HFFc6 (cell line): ENCODE results near the gene PDCD1LG2. TPM values are rescaled to one million over a fixed set of nuclear protein-coding genes. Genes with fewer than 3 reads are reported as not detected.

Source experiments
- DNase-seq: peaks from one replicate; pipeline ENCODE4 v3.0.0-alpha.2; 2018
- H3K27ac Mint-ChIP-seq: 2 replicates; pipeline ENCODE4 v1.8.0; 2020; ENCODE audit warnings: mild to moderate bottlenecking, mixed read lengths
- H3K27me3 Mint-ChIP-seq: 2 replicates; pipeline ENCODE4 v1.8.0; 2021; ENCODE audit warnings: mild to moderate bottlenecking, moderate library complexity, mixed read lengths; ENCODE audit not compliant: insufficient read depth
- H3K36me3 Mint-ChIP-seq: 2 replicates; pipeline ENCODE4 v1.8.0; 2021; ENCODE audit warnings: low read depth, mixed read lengths
- H3K4me1 Mint-ChIP-seq: 2 replicates; pipeline ENCODE4 v1.8.0; 2020; ENCODE audit warnings: low read depth, mixed read lengths
- H3K4me3 Mint-ChIP-seq: 2 replicates; pipeline ENCODE4 v1.8.0; 2020; ENCODE audit warnings: mild to moderate bottlenecking, moderate library complexity, mixed read lengths
- H3K9me3 Mint-ChIP-seq: 2 replicates; pipeline ENCODE4 v1.8.0; 2020; ENCODE audit warnings: mild to moderate bottlenecking, mixed read lengths
- total RNA-seq, 6 experiments: library from RNA; stranded (reverse); fragmentation: NEBNext Ultra II Directional; extraction: Animal tissue kit (Norgen Biotek cat#: 25700); gene quantifications; 2 replicates in 1 of 6; 3 replicates in 5 of 6; pipeline ENCODE4 v1.2.3, GENCODE V29; 2021
- TF ChIP-seq, protein P1 (sequence below): fragments of 200-600 bp; sonication (generic); IDR thresholded peaks from 2 replicates; pipeline ENCODE4 v1.5.0; 2021; ENCODE audit warnings: antibody characterized with exemption, mild to moderate bottlenecking

PDCD1LG2 gene
- total RNA-seq, 6 experiments from 2014 or later: 31.6 to 50.9 (median 42.6) TPM

DNA sequence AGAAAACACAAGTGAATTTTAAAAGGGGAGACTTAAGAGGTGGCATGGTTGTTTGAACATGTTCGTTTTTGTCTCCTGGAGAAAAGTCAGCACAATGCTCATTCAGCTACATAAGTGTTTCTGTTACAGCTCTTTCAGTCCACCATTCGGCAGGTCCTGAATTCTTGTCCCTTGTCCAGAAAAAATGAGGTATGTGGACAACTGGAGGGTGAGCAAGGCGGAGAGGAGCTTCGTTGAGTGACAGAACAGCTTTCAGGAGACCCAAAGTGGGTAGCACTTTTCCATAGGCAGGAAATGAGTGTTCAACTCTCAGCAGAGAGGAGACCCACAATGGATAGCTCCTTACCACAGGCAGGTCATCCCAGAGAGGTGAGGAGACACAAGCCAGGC is 4.9 kb downstream of the PDCD1LG2 start:
- Mint-ChIP-seq H3K4me3 (no peak overlapping the region; the same call in 1 of the 2 replicates), H3K27me3 (no peaks in the 10 kb centered on the region), H3K27ac (peak overlapping the region; percentile 23; the same call in 1 of the 2 replicates), H3K4me1 (peaks cover 86% of the 10 kb centered on the region), H3K9me3 (no peaks in the 10 kb centered on the region), H3K36me3 (peaks cover 44% of the 10 kb centered on the region)
- DNase-seq: no peak
- TF ChIP-seq, protein P1, sequence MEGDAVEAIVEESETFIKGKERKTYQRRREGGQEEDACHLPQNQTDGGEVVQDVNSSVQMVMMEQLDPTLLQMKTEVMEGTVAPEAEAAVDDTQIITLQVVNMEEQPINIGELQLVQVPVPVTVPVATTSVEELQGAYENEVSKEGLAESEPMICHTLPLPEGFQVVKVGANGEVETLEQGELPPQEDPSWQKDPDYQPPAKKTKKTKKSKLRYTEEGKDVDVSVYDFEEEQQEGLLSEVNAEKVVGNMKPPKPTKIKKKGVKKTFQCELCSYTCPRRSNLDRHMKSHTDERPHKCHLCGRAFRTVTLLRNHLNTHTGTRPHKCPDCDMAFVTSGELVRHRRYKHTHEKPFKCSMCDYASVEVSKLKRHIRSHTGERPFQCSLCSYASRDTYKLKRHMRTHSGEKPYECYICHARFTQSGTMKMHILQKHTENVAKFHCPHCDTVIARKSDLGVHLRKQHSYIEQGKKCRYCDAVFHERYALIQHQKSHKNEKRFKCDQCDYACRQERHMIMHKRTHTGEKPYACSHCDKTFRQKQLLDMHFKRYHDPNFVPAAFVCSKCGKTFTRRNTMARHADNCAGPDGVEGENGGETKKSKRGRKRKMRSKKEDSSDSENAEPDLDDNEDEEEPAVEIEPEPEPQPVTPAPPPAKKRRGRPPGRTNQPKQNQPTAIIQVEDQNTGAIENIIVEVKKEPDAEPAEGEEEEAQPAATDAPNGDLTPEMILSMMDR: no peak

DNA sequence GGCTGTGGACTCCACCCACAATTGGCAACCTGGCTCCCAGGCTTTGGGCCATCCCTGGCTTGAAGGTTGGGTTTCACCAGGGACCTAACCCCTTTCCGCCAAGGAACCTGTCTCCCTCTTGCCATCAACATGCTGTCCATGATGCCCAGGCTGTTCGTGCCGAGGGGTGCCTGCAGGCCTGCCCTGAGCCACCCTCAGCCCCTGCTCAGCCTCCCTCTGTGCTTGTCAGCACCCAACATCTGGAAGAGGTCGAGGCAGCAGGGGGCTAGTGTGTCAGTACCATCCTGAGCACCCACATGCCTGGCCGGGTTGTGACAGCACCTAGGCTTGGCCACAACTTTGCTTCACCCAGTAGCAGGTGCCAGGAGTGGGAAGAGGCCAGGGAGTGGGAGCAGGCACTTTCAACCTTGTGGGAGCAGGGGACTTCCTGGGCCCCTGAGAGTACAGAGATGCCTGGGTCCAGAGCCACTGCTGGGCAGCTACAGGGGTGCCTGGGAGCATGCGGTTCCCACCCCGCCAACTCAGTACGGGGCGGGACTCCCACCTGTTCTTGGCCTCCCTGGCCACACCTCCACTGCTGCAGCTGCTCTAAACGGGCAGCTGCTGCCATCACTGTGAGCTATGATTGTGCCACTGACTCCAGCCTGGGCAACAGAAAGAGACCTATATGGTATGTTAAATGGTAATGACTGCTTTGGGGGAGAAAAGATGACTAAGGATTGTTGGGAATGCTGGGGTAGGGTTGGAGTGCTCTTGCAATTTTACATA is 6.3 kb downstream of the PDCD1LG2 start:
- Mint-ChIP-seq H3K36me3 (peaks cover 48% of the 10 kb centered on the region), H3K4me1 (peaks cover 78% of the 10 kb centered on the region), H3K27ac (peak overlapping the region; percentile 64), H3K27me3 (no peaks in the 10 kb centered on the region), H3K4me3 (no peak overlapping the region), H3K9me3 (no peaks in the 10 kb centered on the region)
- TF ChIP-seq, protein P1: no peak
- DNase-seq: no peak

DNA sequence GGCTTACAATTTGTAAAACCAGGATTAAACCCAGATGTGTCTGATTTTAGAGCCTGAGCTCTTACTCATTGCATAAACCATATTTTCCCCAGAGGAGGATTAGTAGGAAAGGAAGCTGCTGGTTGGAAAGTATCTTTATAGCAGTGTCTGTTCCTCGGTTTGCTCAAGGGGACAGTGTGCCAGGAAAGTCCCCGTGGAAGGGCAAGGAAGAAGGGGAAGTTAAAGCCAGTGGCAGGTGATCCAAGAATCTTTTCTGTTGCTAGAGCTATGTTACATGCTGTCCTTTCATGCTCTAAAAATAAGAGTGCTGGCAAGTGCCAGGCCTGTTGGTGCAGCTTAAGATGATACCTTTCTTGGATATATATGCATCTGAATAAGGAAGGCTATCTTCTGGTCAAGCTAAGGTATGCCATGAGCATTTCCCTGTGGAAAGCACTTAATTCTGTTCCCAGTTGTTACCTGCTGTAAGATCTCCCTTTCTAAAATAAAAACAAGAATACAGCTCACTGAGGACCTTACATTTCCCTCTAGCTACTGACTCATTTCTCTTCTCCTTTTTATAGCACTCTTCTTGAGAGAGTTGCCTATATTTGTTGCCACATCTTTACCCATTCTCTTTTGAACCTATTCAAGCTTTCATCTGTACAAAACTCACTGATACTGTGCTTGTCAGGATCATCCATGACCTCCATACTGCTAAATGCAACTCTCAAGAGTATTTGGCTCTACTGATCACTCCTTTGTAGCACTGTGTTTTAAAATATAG is 8.0 kb downstream of the PDCD1LG2 start:
- Mint-ChIP-seq H3K4me3 (peak overlapping the region; percentile 21), H3K36me3 (peaks cover 54% of the 10 kb centered on the region), H3K4me1 (peaks cover 62% of the 10 kb centered on the region), H3K27me3 (no peaks in the 10 kb centered on the region), H3K9me3 (no peaks in the 10 kb centered on the region), H3K27ac (peak overlapping the region; percentile 64)
- DNase-seq: peak; percentile 30
- TF ChIP-seq, protein P1: no peak

DNA sequence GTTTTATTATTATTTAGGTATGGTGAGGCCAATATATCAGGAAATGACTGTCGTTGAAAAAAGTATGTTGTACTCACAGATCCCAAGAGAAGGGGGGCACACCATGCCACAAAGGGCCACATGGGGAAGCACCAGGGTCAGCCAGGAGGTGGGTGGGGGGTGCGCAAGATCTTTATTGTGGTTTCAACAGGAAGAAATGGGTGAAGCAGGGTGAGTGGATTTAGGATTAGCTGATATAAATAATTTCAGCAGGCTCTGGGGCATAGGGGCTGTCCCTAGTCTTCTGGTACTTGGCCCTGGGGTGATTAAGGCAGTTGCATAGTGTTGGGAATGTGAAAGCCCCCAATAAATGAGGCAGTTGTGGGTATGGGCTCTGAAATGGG is 8.6 kb downstream of the PDCD1LG2 start:
- Mint-ChIP-seq H3K4me1 (peaks cover 57% of the 10 kb centered on the region), H3K27me3 (no peaks in the 10 kb centered on the region), H3K9me3 (no peaks in the 10 kb centered on the region), H3K27ac (peak overlapping the region; percentile 64), H3K36me3 (peaks cover 56% of the 10 kb centered on the region), H3K4me3 (peak overlapping the region; percentile 21; the same call in 1 of the 2 replicates)
- no peak for DNase-seq
- TF ChIP-seq, protein P1: no peak

DNA sequence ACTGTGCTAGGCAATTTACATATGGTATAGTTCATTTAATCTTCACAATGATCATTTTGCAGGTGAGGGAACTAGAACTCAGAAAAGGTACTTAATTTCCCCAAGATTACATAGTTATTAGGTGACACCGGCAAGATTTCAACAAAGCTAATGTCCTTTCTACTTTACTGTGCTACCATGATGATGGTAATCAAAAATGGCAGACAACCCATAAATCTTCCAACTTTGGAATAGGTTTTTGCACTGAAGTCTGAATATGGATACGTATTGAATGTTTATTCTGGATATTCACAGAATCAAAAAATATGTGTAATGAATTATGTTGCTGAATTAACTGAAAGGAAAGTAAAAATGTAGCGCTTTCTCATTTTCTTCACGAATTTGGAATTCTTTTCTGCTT is 13.8 kb downstream of the PDCD1LG2 start:
- TF ChIP-seq, protein P1: no peak
- Mint-ChIP-seq H3K36me3 (peaks cover 39% of the 10 kb centered on the region), H3K4me1 (peaks cover 21% of the 10 kb centered on the region), H3K27ac (no peak overlapping the region), H3K27me3 (no peaks in the 10 kb centered on the region), H3K9me3 (no peaks in the 10 kb centered on the region), H3K4me3 (no peak overlapping the region)
- no peak for DNase-seq
